ENCODE data around the gene CRIP2. TPM values are rescaled to one million over a fixed set of nuclear protein-coding genes. Genes with fewer than 3 reads are reported as not detected.

CRIP2 gene
- total and polyA plus RNA-seq, 2 donors (not counting 3 experiments of a cell fraction or from before 2014, with no cell fraction given): 322 to 954 TPM

DNA sequence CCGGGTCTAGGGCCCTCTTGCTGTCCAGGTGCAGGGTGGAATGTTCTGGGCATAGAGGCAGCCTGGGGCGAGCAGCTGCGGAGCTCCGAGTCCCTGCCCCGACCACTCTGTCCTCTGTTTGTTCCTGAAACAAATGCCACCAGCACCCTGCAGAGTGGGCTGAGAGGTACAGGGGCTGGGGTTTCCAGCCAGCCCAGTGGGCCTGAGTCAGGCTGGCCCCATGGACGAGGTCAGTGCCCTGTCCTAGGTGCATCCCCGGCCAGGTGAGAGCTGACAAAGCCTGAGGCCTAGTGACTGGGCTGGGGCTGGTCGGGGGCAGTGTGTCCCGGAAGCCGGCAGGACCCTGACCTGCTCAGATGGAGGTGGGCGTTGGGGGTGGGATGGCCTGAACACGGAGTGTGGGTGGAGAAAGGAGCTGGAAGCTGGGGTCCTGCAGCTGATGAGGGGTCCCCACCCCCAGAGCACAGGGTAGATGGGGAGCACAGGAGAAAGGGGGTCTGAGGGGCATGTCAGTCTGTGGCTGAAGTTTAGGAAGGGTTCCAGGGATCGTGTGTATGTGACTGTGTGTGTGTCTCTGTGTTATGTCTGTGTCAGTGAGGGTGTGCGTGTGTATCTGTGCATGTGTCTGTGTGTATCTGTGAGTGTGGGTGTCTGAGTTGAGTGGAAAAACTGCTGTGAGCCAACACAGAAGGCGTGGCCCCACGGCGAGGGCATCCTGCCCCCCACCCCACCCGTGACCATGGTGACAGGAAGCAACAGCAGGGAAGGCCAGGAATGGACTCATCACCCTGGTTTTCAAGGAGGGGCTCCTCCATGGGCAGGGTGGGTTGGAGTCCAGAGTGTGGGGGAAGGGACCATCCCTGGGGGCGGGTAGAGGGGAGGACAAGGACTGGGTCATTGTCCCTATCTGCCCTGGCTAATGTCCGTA lies 9.7 kb downstream of the CRIP2 start:
- ChIA-PET POLR2A (no interaction called here), CTCF (interaction anchor here (1.0 to 1.2 kb wide), 2 partner anchors 13 to 119 kb away, joined by 3 read pairs; no protein-coding TSS in a partner anchor)
- Histone ChIP-seq H3K9me3 (replicated peaks; ENCODE audit: control insufficient read depth, insufficient read depth, low read length) (no peaks in the 10 kb centered on the region), H3K4me1 (ENCODE audit: control insufficient read depth, extremely low read depth, insufficient read depth, low read length) (peaks cover 14% of the 10 kb centered on the region), H3K4me2 (ENCODE audit: insufficient read depth, low read length) (no peak overlapping the region), H3K4me3 (replicated peaks in 1 of 3; ENCODE audit: insufficient read depth in 1 of 3, low read depth in 1 of 3, low read length in 3 of 3) (no peak overlapping the region), H3K9me1 (replicated peaks; ENCODE audit: control insufficient read depth, extremely low read depth, insufficient read depth, low read length) (no peaks in the 10 kb centered on the region), H3K27ac (ENCODE audit: insufficient read depth, low read depth, low read length) (no peak overlapping the region), H4K20me1 (replicated peaks; ENCODE audit: control insufficient read depth, extremely low read depth, insufficient read depth, low read length) (no peaks in the 10 kb centered on the region), H3K79me2 (ENCODE audit: control insufficient read depth, insufficient read depth, low read length) (no peaks in the 10 kb centered on the region), H2AFZ (ENCODE audit: low read depth, low read length) (no peak overlapping the region), H3K36me3 (ENCODE audit: control insufficient read depth in 2 of 2, extremely low read depth in 1 of 2, insufficient read depth in 2 of 2, low read length in 2 of 2) (peaks cover 3% of the 10 kb centered on the region in 2 experiments), H3K9ac (replicated peaks; ENCODE audit: extremely low read depth, insufficient read depth, low read length) (no peak overlapping the region), H3K27me3 (ENCODE audit: control insufficient read depth in 2 of 2, insufficient read depth in 2 of 2, low read length in 2 of 2) (peaks cover 0 to 12% of the 10 kb centered on the region in 2 experiments)
- no TSS peak for BruUV-seq (replicated peaks)
- DNase-seq (ENCODE audit: low read depth, low spot score) (peak; percentile 28), FAIRE-seq (no peak)
- intact Hi-C loops (cut with micrococcal nuclease): no loop called here
- dilution Hi-C loops (cut with MboI; ENCODE audit: extremely low pct_ligation_motif_present, low sequenced_read_pairs): no loop called here
- TF ChIP-seq, protein P1, sequence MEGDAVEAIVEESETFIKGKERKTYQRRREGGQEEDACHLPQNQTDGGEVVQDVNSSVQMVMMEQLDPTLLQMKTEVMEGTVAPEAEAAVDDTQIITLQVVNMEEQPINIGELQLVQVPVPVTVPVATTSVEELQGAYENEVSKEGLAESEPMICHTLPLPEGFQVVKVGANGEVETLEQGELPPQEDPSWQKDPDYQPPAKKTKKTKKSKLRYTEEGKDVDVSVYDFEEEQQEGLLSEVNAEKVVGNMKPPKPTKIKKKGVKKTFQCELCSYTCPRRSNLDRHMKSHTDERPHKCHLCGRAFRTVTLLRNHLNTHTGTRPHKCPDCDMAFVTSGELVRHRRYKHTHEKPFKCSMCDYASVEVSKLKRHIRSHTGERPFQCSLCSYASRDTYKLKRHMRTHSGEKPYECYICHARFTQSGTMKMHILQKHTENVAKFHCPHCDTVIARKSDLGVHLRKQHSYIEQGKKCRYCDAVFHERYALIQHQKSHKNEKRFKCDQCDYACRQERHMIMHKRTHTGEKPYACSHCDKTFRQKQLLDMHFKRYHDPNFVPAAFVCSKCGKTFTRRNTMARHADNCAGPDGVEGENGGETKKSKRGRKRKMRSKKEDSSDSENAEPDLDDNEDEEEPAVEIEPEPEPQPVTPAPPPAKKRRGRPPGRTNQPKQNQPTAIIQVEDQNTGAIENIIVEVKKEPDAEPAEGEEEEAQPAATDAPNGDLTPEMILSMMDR (IDR thresholded peaks at IDR 0.05; ENCODE audit: extremely low read depth in 1 of 2, insufficient read depth in 1 of 2, low read depth in 1 of 2, low read length in 2 of 2): no peak
- TF ChIP-seq, protein P2, sequence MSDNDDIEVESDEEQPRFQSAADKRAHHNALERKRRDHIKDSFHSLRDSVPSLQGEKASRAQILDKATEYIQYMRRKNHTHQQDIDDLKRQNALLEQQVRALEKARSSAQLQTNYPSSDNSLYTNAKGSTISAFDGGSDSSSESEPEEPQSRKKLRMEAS (IDR thresholded peaks at IDR 0.05; ENCODE audit: insufficient read depth, insufficient read length): no peak
- TF ChIP-seq EZH2 (IDR thresholded peaks at IDR 0.05; ENCODE audit: borderline replicate concordance, low read depth, low read length, severe bottlenecking) (no peak), POLR2A (IDR thresholded peaks at IDR 0.05; ENCODE audit: low read depth, low read length) (no peak), GATA2 (IDR thresholded peaks at IDR 0.05; ENCODE audit: insufficient read depth, insufficient read length, low read depth, low read length) (no peak)

Data from endothelial cell of umbilical vein (primary cell).